Medulla oblongata (tissue), 1 donor: ENCODE results near the gene KIAA0753.

Experiments used
- DNase-seq: peaks from one replicate; pipeline ENCODE4 v3.0.0-alpha.2; 2015; ENCODE audit errors: extremely low spot score

Gene KIAA0753

GRCh38 chr17:6641247-6641863, 844 bp upstream of the KIAA0753 start:
- peak; percentile 18 for DNase-seq

GRCh38 chr17:6639586-6640535, 650 bp downstream of the KIAA0753 start:
- no peak for DNase-seq

GRCh38 chr17:6639014-6639585, 1.4 kb downstream of the KIAA0753 start:
- DNase-seq, result no peak

GRCh38 chr17:6638046-6638908, 2.2 kb downstream of the KIAA0753 start:
- no peak for DNase-seq

- DNase-seq, result no peak
These were observed 3.1 kb downstream of the KIAA0753 start for GRCh38 chr17:6637458-6637840.

- no peak for DNase-seq
These were observed 3.7 kb downstream of the KIAA0753 start for GRCh38 chr17:6636616-6637457.

- DNase-seq, result no peak
These were observed 4.4 kb downstream of the KIAA0753 start for GRCh38 chr17:6636105-6636504.

- no peak for DNase-seq
These were observed 7.2 kb downstream of the KIAA0753 start for GRCh38 chr17:6633263-6633662.

- no peak for DNase-seq
These were observed 8.0 kb downstream of the KIAA0753 start for GRCh38 chr17:6632530-6632929.

- DNase-seq, result no peak
These were observed 10.1 kb downstream of the KIAA0753 start for GRCh38 chr17:6630390-6630789.

- no peak for DNase-seq
These were observed 13.5 kb downstream of the KIAA0753 start for GRCh38 chr17:6627019-6627418.

- no peak for DNase-seq
These were observed 13.9 kb downstream of the KIAA0753 start for GRCh38 chr17:6626616-6627015.

- DNase-seq, result no peak
These were observed 16.6 kb downstream of the KIAA0753 start for GRCh38 chr17:6623941-6624340.

- no peak for DNase-seq
These were observed 29.3 kb downstream of the KIAA0753 start for GRCh38 chr17:6611231-6611630.

GRCh38 chr17:6610011-6610410, 30.5 kb downstream of the KIAA0753 start:
- DNase-seq, result no peak

GRCh38 chr17:6608321-6608720, 32.2 kb downstream of the KIAA0753 start:
- DNase-seq, result no peak

GRCh38 chr17:6605142-6605541, 35.4 kb downstream of the KIAA0753 start:
- no peak for DNase-seq

- DNase-seq, result peak; percentile 7
These were observed 36.7 kb downstream of the KIAA0753 start for GRCh38 chr17:6603744-6604325.

GRCh38 chr17:6602141-6602540, 38.4 kb downstream of the KIAA0753 start:
- no peak for DNase-seq

- DNase-seq, result peak; percentile 86
These were observed 41.1 kb downstream of the KIAA0753 start for GRCh38 chr17:6599364-6599763.
